GM18951 (cell line): ENCODE measurements around the gene ETNK2.

ENCODE experiments used
- POLR2A ChIP-seq: IDR thresholded peaks from 4 replicates; pipeline ENCODE4 v1.6.1; 2011; ENCODE audit warnings: mild to moderate bottlenecking; ENCODE audit not compliant: insufficient read length, insufficient read depth; ENCODE audit errors: extremely low read depth
- in situ Hi-C: fragments of 300-500 bp; cut with MboI; formaldehyde crosslinking; loops from one replicate; pipeline ENCODE4 v1.12.0; 2022; ENCODE audit warnings: low sequenced_read_pairs, mixed read lengths, inconsistent platforms; ENCODE audit not compliant: unreplicated experiment

The ETNK2 gene

GRCh38 chr1:204115116-204115515 is 36.7 kb downstream of the ETNK2 start:
- no peak for TF ChIP-seq POLR2A

GRCh38 chr1:204114606-204115005 is 37.2 kb downstream of the ETNK2 start:
- in situ Hi-C loops = no loop called here
- TF ChIP-seq POLR2A = no peak

More at GRCh38 chr1:204115116-204115515, 36.7 kb downstream of the ETNK2 start:
- in situ Hi-C loops = no loop called here

- in situ Hi-C loops = no loop called here
- no peak for TF ChIP-seq POLR2A
Observed at GRCh38 chr1:204113896-204114295, 37.9 kb downstream of the ETNK2 start.

GRCh38 chr1:204112876-204113730 is 38.7 kb downstream of the ETNK2 start:
- no peak for TF ChIP-seq POLR2A
- in situ Hi-C loops = no loop called here

GRCh38 chr1:204110894-204111633 is 40.8 kb downstream of the ETNK2 start:
- TF ChIP-seq POLR2A = no peak
- in situ Hi-C loops = no loop called here

GRCh38 chr1:204108312-204109141 is 43.3 kb downstream of the ETNK2 start:
- in situ Hi-C loops = no loop called here

GRCh38 chr1:204107892-204108291 is 44.0 kb downstream of the ETNK2 start:
- no peak for TF ChIP-seq POLR2A
- in situ Hi-C loops = no loop called here

More at GRCh38 chr1:204108312-204109141, 43.3 kb downstream of the ETNK2 start:
- no peak for TF ChIP-seq POLR2A

- in situ Hi-C loops = no loop called here
- TF ChIP-seq POLR2A = no peak
Observed at GRCh38 chr1:204106825-204107224, 45.0 kb downstream of the ETNK2 start.

- TF ChIP-seq POLR2A = no peak
- in situ Hi-C loops = no loop called here
Observed at GRCh38 chr1:204105131-204105515, 46.7 kb downstream of the ETNK2 start.

- no peak for TF ChIP-seq POLR2A
- in situ Hi-C loops = no loop called here
Observed at GRCh38 chr1:204104331-204105130, 47.3 kb downstream of the ETNK2 start.

GRCh38 chr1:204103431-204103741 is 48.5 kb downstream of the ETNK2 start:
- in situ Hi-C loops = no loop called here
- TF ChIP-seq POLR2A = no peak

GRCh38 chr1:204102739-204103430 is 49.0 kb downstream of the ETNK2 start:
- in situ Hi-C loops = no loop called here
- no peak for TF ChIP-seq POLR2A
